DND-41 (cell line): ENCODE results near the gene PSMA6.

Experiments
- CTCF ChIP-seq: IDR thresholded peaks from 2 replicates; pipeline ENCODE4 v1.5.1; 2012; ENCODE audit warnings: borderline replicate concordance, low read length, moderate library complexity, mild to moderate bottlenecking; ENCODE audit not compliant: poor library complexity, severe bottlenecking; ENCODE audit errors: extremely low read depth
- EZH2 ChIP-seq: IDR thresholded peaks from 3 replicates; pipeline ENCODE4 v1.6.1; 2012; ENCODE audit warnings: borderline replicate concordance, low read depth, mild to moderate bottlenecking, moderate library complexity, low read length, inconsistent platforms; ENCODE audit not compliant: severe bottlenecking

- TF ChIP-seq CTCF = no peak
- no peak for TF ChIP-seq EZH2
Measured at GRCh38 chr14:35286003-35286600, 6.1 kb upstream of the PSMA6 start.
